Epithelial cell of esophagus (primary cell): Measurements from ENCODE around the gene HSF4.

Experiments
- DNase-seq: peaks from one replicate; pipeline ENCODE4 v3.0.0; 2010; ENCODE audit warnings: low read depth
- H3K4me3 ChIP-seq: 2 replicates; pipeline ENCODE4 v1.5.1; 2011; ENCODE audit warnings: mild to moderate bottlenecking, low read length, control low read depth
- CTCF ChIP-seq: IDR thresholded peaks from 2 replicates; pipeline ENCODE4 v1.5.1; 2011; ENCODE audit warnings: low read depth, mild to moderate bottlenecking, low read length, control low read depth, inconsistent platforms; ENCODE audit not compliant: insufficient read depth; ENCODE audit errors: missing control alignments

The HSF4 gene

GRCh38 chr16:67166598-67167168 is 2.1 kb downstream of the HSF4 start:
- no peak overlapping the region for H3K4me3 ChIP-seq
- DNase-seq, result no peak
- TF ChIP-seq CTCF, result no peak

GRCh38 chr16:67167588-67167987 is 3.0 kb downstream of the HSF4 start:
- no peak for TF ChIP-seq CTCF
- DNase-seq, result no peak
- no peak overlapping the region for H3K4me3 ChIP-seq

GRCh38 chr16:67169011-67169451 is 4.5 kb downstream of the HSF4 start:
- H3K4me3 ChIP-seq, result no peak overlapping the region
- no peak for TF ChIP-seq CTCF
- no peak for DNase-seq

GRCh38 chr16:67169642-67170167 is 5.2 kb downstream of the HSF4 start:
- H3K4me3 ChIP-seq, result peak overlapping the region; percentile 54
- DNase-seq, result no peak
- TF ChIP-seq CTCF, result peak; percentile 48

- peak; percentile 74 for DNase-seq
- peak within 1 kb of the TSS; percentile 54 for H3K4me3 ChIP-seq
- no peak for TF ChIP-seq CTCF
Measured at GRCh38 chr16:67170168-67170948, 5.8 kb downstream of the HSF4 start, which contains the start of gene NOL3. NOL3 (plus strand) TSS chr16:67170538.

- DNase-seq, result no peak
- no peak for TF ChIP-seq CTCF
- H3K4me3 ChIP-seq, result peak overlapping the region; percentile 54
Measured at GRCh38 chr16:67170949-67171649, 6.6 kb downstream of the HSF4 start.
